Neural crest cell (in vitro differentiated cells): Measurements from ENCODE around the gene FBLN5. TPM values are rescaled to one million over a fixed set of nuclear protein-coding genes. Genes with fewer than 3 reads are reported as not detected.

Experiments used
- DNase-seq: peaks from one replicate; pipeline ENCODE4 v3.0.0; 2021; ENCODE audit warnings: low read depth, mixed read lengths, low spot score
- H3K27ac Mint-ChIP-seq: one replicate; pipeline ENCODE4 v1.8.0; 2021; ENCODE audit warnings: mild to moderate bottlenecking, mixed read lengths; ENCODE audit not compliant: unreplicated experiment
- H3K27me3 Mint-ChIP-seq: 2 replicates; pipeline ENCODE4 v1.8.0; 2021; ENCODE audit warnings: low read depth, mild to moderate bottlenecking, mixed read lengths
- H3K36me3 Mint-ChIP-seq: 2 replicates; pipeline ENCODE4 v1.8.0; 2021; ENCODE audit warnings: low read depth, mild to moderate bottlenecking, mixed read lengths
- H3K4me1 Mint-ChIP-seq: 2 replicates; pipeline ENCODE4 v1.8.0; 2021; ENCODE audit warnings: mixed read lengths
- H3K4me3 Mint-ChIP-seq: one replicate; pipeline ENCODE4 v1.8.0; 2021; ENCODE audit warnings: mild to moderate bottlenecking, mixed read lengths
- H3K9me3 Mint-ChIP-seq: 2 replicates; pipeline ENCODE4 v1.8.0; 2021; ENCODE audit warnings: mixed read lengths
- CTCF ChIP-seq: fragments of 200-600 bp; sonication (generic); conservative IDR thresholded peaks from 2 replicates; pipeline ENCODE4 v1.5.0; 2021; ENCODE audit warnings: antibody characterized with exemption, mild to moderate bottlenecking
- total RNA-seq: library from RNA; stranded (reverse); gene quantifications from 2 replicates; pipeline ENCODE4 v1.2.1, GENCODE V29; 2021

Gene FBLN5
- total RNA-seq, 1 donor from 2014 or later, result 1.0 TPM

- no peak for TF ChIP-seq CTCF
- no peak for DNase-seq
- Mint-ChIP-seq H3K4me1 (no peaks in the 10 kb centered on the region), H3K27me3 (peaks cover 4% of the 10 kb centered on the region), H3K4me3 (no peak overlapping the region), H3K27ac (no peak overlapping the region), H3K9me3 (no peaks in the 10 kb centered on the region), H3K36me3 (no peaks in the 10 kb centered on the region)
These were observed 80.8 kb downstream of the FBLN5 start for GRCh38 chr14:91866511-91867295.

GRCh38 chr14:91866061-91866460 is 81.4 kb downstream of the FBLN5 start:
- H3K4me1 Mint-ChIP-seq, result no peaks in the 10 kb centered on the region
- DNase-seq, result no peak
- peak overlapping the region; percentile 14 for H3K27ac Mint-ChIP-seq
- H3K27me3 Mint-ChIP-seq, result peaks cover 4% of the 10 kb centered on the region
- H3K4me3 Mint-ChIP-seq, result no peak overlapping the region
- no peaks in the 10 kb centered on the region for H3K9me3 Mint-ChIP-seq
- H3K36me3 Mint-ChIP-seq, result no peaks in the 10 kb centered on the region
- no peak for TF ChIP-seq CTCF

- DNase-seq, result no peak
- H3K27ac Mint-ChIP-seq, result no peak overlapping the region
- H3K27me3 Mint-ChIP-seq, result peaks cover 15% of the 10 kb centered on the region
- no peak for TF ChIP-seq CTCF
- H3K36me3 Mint-ChIP-seq, result no peaks in the 10 kb centered on the region
- H3K4me3 Mint-ChIP-seq, result no peak overlapping the region
- H3K4me1 Mint-ChIP-seq, result no peaks in the 10 kb centered on the region
- H3K9me3 Mint-ChIP-seq, result no peaks in the 10 kb centered on the region
These were observed 85.1 kb downstream of the FBLN5 start for GRCh38 chr14:91862417-91862816.

- Mint-ChIP-seq H3K4me1 (no peaks in the 10 kb centered on the region), H3K27me3 (peaks cover 15% of the 10 kb centered on the region), H3K36me3 (no peaks in the 10 kb centered on the region), H3K9me3 (no peaks in the 10 kb centered on the region), H3K27ac (no peak overlapping the region), H3K4me3 (no peak overlapping the region)
- no peak for DNase-seq
- TF ChIP-seq CTCF, result no peak
These were observed 86.4 kb downstream of the FBLN5 start for GRCh38 chr14:91861091-91861490.

- H3K27me3 Mint-ChIP-seq, result peaks cover 20% of the 10 kb centered on the region
- no peaks in the 10 kb centered on the region for H3K9me3 Mint-ChIP-seq
- DNase-seq, result no peak
- H3K36me3 Mint-ChIP-seq, result no peaks in the 10 kb centered on the region
- H3K4me1 Mint-ChIP-seq, result no peaks in the 10 kb centered on the region
- H3K4me3 Mint-ChIP-seq, result no peak overlapping the region
- no peak overlapping the region for H3K27ac Mint-ChIP-seq
- TF ChIP-seq CTCF, result no peak
These were observed 87.3 kb downstream of the FBLN5 start for GRCh38 chr14:91860238-91860637.
